ENCODE measurements around the gene GLYR1.

GRCh38 chr16:4826980-4827379, 20.1 kb downstream of the GLYR1 start:
- TF ChIP-seq CTCF (IDR thresholded peaks at IDR 0.05) (no peak), POLR2A (IDR thresholded peaks at IDR 0.05) (no peak)

All from lower leg skin (tissue), 3 donors.